Measurements from ENCODE around the gene MSANTD2. TPM values are rescaled to one million over a fixed set of nuclear protein-coding genes. Genes with fewer than 3 reads are reported as not detected.

The MSANTD2 gene
- total RNA-seq, 120 experiments from 2014 or later: 9.8 to 28.2 (median 17.7) TPM

Other genes with a start within 250 kb of the MSANTD2 start
- under 1 TPM in 14 of 120 experiments, not detected in 106; 0.07 to 0.95 (median 0.20) TPM for gene OR8A1, start 230.4 kb downstream of the MSANTD2 start, total RNA-seq
- under 1 TPM in 4 of 120 experiments, not detected in 116; 0.25 to 0.75 (median 0.29) TPM for gene PANX3, start 189.0 kb downstream of the MSANTD2 start, total RNA-seq
- 100 to 1,000 TPM in 12 of 120 experiments, 10 to 100 TPM in 108; 47.5 to 107 (median 85.3) TPM for gene TBRG1, start 177.5 kb downstream of the MSANTD2 start, total RNA-seq
- gene SIAE, start 126.7 kb downstream of the MSANTD2 start, total RNA-seq: 10 to 100 TPM; 23.8 to 62.3 (median 44.4) TPM
- gene SPA17, start 126.5 kb downstream of the MSANTD2 start, total RNA-seq: 10 to 100 TPM in 6 of 120 experiments, 1 to 10 TPM in 114; 2.0 to 12.4 (median 6.5) TPM
- 1,000 to 10,000 TPM in 103 of 120 experiments, 100 to 1,000 TPM in 17; 356 to 2,119 (median 1,378) TPM for gene NRGN, start 60.5 kb downstream of the MSANTD2 start, total RNA-seq
- 1 to 10 TPM in 49 of 120 experiments, under 1 TPM in 55, not detected in 16; 0.41 to 2.6 (median 0.94) TPM for gene VSIG2, start 48.2 kb downstream of the MSANTD2 start, total RNA-seq
- gene ESAM, start 38.1 kb downstream of the MSANTD2 start, total RNA-seq: 10 to 100 TPM; 12.1 to 58.7 (median 20.9) TPM
- 10 to 100 TPM; 18.0 to 58.3 (median 28.9) TPM for gene ROBO3, start 65.0 kb upstream of the MSANTD2 start, total RNA-seq
- 10 to 100 TPM in 87 of 120 experiments, 1 to 10 TPM in 33; 5.0 to 28.8 (median 11.9) TPM for gene ROBO4, start 97.5 kb upstream of the MSANTD2 start, total RNA-seq
- under 1 TPM in 18 of 120 experiments, not detected in 102; 0.27 to 0.80 (median 0.43) TPM for gene HEPN1, start 118.8 kb upstream of the MSANTD2 start, total RNA-seq
- 100 to 1,000 TPM in 119 of 120 experiments, 10 to 100 TPM in 1; 70.8 to 353 (median 174) TPM for gene HEPACAM, start 135.6 kb upstream of the MSANTD2 start, total RNA-seq
- 1 to 10 TPM in 92 of 120 experiments, under 1 TPM in 28; 0.52 to 3.4 (median 1.4) TPM for gene CCDC15, start 153.8 kb upstream of the MSANTD2 start, total RNA-seq

Measured in dorsolateral prefrontal cortex (tissue), 118 donors.